Heart left ventricle (tissue), 16 donors: ENCODE results near the gene RBM38. TPM values are rescaled to one million over a fixed set of nuclear protein-coding genes. Genes with fewer than 3 reads are reported as not detected.

Experiments
- ATAC-seq, 4 donors: fragments of 200-7000 bp; cut with Tn5 transposase; one replicate each; pipeline ENCODE4 v1.9.1; 2020 to 2022; ENCODE audit warnings: moderate library complexity in 4 of 4, mild to moderate bottlenecking in 3 of 4, moderate number of reproducible peaks in 1 of 4
- DNase-seq, 5 donors: peaks; one replicate each; pipeline ENCODE4 v3.0.0-alpha.2; 2020
- H3K27ac ChIP-seq, 12 donors: fragments of 200-600 bp; sonication (generic) in 4 of 12; one replicate each; pipeline versions ENCODE4 v1.5.0 to v1.8.0; 2016 to 2022; ENCODE audit warnings: mild to moderate bottlenecking in 2 of 12
- H3K27me3 ChIP-seq, 9 donors: fragments of 200-600 bp; sonication (generic) in 2 of 9; one replicate each; pipeline versions ENCODE4 v1.5.1 to v1.8.0; 2016 to 2022; ENCODE audit warnings: mild to moderate bottlenecking in 3 of 9
- H3K36me3 ChIP-seq, 9 donors: fragments of 200-600 bp; sonication (generic) in 2 of 9; one replicate each; pipeline versions ENCODE4 v1.5.0 to v1.8.0; 2018 to 2022; ENCODE audit warnings: mild to moderate bottlenecking in 2 of 9
- H3K4me1 ChIP-seq, 12 donors: fragments of 200-600 bp; sonication (generic) in 4 of 12; one replicate each; pipeline versions ENCODE4 v1.5.0 to v1.8.0; 2016 to 2022; ENCODE audit warnings: mild to moderate bottlenecking in 3 of 12
- H3K4me3 ChIP-seq, 12 donors: fragments of 200-600 bp; sonication (generic) in 4 of 12; one replicate each; pipeline versions ENCODE4 v1.5.0 to v1.8.0; 2017 to 2022; ENCODE audit warnings: mild to moderate bottlenecking in 9 of 12, moderate library complexity in 4 of 12
- H3K9me3 ChIP-seq, 12 donors: fragments of 200-600 bp; sonication (generic) in 4 of 12; one replicate each; pipeline versions ENCODE4 v1.5.0 to v1.8.0; 2016 to 2022; ENCODE audit warnings: mild to moderate bottlenecking in 1 of 12
- POLR2A ChIP-seq, 2 donors: fragments of 450-650 bp; IDR thresholded peaks; one replicate each; pipeline ENCODE4 v1.6.1; 2017; ENCODE audit warnings: antibody characterized with exemption in 2 of 2, mild to moderate bottlenecking in 2 of 2, moderate library complexity in 2 of 2
- WGBS, 4 donors: extraction: QIAGEN DNeasy Blood & Tissue Kit in 2 of 4; methylation state at CpG; one replicate each; pipeline versions ENCODE4 v1.1.5 to v1.1.7; 2013 to 2018; 5-methylcytosine and 5-hydroxymethylcytosine counted together
- intact Hi-C, 10 donors: fragments of 100-400 bp; cut with DNase I; formaldehyde crosslinking; loops; one replicate each; pipeline versions ENCODE4 v1.11.1 to v1.14.2; 2022
- polyA plus RNA-seq, 2 donors: library from polyadenylated mRNA; stranded (reverse); fragments of 200-250 nt; gene quantifications; one replicate each; pipeline ENCODE4 v1.2.3, GENCODE V29; 2013
- total RNA-seq, 9 donors: library from RNA; depleted of rRNA in 2 of 9; stranded (reverse); fragments of >200 nt in 2 of 9; fragmentation: NEBNext Ultra II Directional in 3 of 9; extraction: Animal tissue kit (Norgen Biotek cat#: 25700) in 3 of 9; gene quantifications; one replicate each; pipeline versions ENCODE4 v1.1.0 to v1.2.4, GENCODE V29; 2016 to 2023
- TF ChIP-seq, protein P1 (sequence below), 12 donors: fragments of 200-600 bp; sonication (generic) in 4 of 12; IDR thresholded peaks; one replicate each; pipeline versions ENCODE4 v1.5.0 to v1.8.0; 2018 to 2022; ENCODE audit warnings: antibody characterized with exemption in 12 of 12, mild to moderate bottlenecking in 5 of 12
- donor health status: ischemic (EF 13 %, LVEDD 7.1; RV severe dilation, severe dysfunction).
- donor health status: healthy with polysubstance abuse.
- donor health status: DM: no; HTN: yes; CAD: no.
- donor health status: DM: no; HTN: no; CAD: no.
- donor health status: ischemic (EF 25% LVEDD 6.9; RV normal size, moderate dysfunction).
- donor health status: ischemic (EF 25% LVEDD 5.7; RV mildly dilated, moderate dysfunction).
- donor health status: healthy.
- donor health status: DM: yes; HTN: yes; CAD: no.
- donor health status: ischemic (EF 35%, LVEDD 5.7; RV mildly dilated, moderate dysfunction).
- donor health status: nonischemic (EF 11% LVEDD 7.7; RV severe dilation, severe dysfunction).
- donor health status: DM: yes; HTN: yes; CAD: no.
- donor health status: PGD.
- donor health status: ischemic (EF 29% LVEDD 5.4; RV normal size, mild dysfunction).
- donor health status: nonischemic (EF 23%, LVEDD 6.1; RV moderate dilation, normal function).

RBM38 gene
- total and polyA plus RNA-seq, 11 donors: 45.6 to 112 (median 68.5) TPM

DNA sequence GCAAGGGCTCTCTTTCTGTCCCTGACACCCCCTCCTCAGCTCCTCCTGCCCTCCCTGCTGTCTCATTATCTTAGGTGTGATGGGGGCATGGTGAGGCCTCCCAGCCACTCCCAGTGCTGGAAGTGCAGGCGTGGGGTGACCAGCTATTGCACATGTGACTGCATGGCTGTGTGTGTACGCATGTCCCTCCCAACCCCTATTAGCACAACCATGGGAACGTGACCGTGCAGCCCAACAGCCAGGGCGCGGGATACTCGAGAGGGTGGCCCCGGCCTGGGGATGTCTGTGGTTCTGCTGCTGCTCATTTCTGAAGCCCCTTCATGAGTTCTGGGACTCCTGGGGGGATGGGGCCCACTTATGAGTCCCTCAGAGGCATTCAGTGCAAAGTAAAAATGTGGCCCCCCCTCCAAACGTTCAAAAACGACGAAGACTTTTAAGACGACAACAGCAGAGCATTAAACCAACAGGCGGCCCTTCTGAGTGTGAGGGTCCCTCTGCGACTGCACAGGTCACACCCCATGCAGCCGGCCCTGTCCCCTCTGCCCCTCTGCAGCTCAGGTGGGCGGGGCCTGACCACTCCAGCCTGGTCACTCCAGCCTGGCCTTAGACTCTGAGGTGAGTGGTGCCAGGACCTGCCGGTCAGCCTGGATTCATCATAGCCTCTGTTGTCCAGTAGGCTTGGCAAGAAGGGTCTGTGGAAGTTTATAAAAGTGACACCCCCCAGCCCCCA, 51.1 kb downstream of the RBM38 start:
- peak overlapping the region in 11 of 12 donors; percentile 66 to 96 (median 89) for H3K27ac ChIP-seq
- H3K36me3 ChIP-seq: no peaks in the 10 kb centered on the region
- H3K27me3 ChIP-seq: no peaks in the 10 kb centered on the region
- peaks cover 0 to 15% (median 1%) of the 10 kb centered on the region in 12 donors for H3K9me3 ChIP-seq
- no peak overlapping the region for H3K4me3 ChIP-seq
- DNase-seq (no peak), ATAC-seq (no peak)
- H3K4me1 ChIP-seq: peaks cover 0 to 58% (median 26%) of the 10 kb centered on the region in 12 donors
- intact Hi-C loops: loop anchor here in 3 of 10 donors (5.0 kb wide), 2 partner anchors 45 to 50 kb away; partner anchors contain the start of gene RBM38 (in 2 of the 3)
- TF ChIP-seq, protein P1, sequence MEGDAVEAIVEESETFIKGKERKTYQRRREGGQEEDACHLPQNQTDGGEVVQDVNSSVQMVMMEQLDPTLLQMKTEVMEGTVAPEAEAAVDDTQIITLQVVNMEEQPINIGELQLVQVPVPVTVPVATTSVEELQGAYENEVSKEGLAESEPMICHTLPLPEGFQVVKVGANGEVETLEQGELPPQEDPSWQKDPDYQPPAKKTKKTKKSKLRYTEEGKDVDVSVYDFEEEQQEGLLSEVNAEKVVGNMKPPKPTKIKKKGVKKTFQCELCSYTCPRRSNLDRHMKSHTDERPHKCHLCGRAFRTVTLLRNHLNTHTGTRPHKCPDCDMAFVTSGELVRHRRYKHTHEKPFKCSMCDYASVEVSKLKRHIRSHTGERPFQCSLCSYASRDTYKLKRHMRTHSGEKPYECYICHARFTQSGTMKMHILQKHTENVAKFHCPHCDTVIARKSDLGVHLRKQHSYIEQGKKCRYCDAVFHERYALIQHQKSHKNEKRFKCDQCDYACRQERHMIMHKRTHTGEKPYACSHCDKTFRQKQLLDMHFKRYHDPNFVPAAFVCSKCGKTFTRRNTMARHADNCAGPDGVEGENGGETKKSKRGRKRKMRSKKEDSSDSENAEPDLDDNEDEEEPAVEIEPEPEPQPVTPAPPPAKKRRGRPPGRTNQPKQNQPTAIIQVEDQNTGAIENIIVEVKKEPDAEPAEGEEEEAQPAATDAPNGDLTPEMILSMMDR (IDR thresholded peaks at IDR 0.05): no peak
- TF ChIP-seq POLR2A (IDR thresholded peaks at IDR 0.05): no peak
- 61 to 78% (median 75%) methylated on average over 12 to 17 of the region's 17 CpGs for WGBS, 4 donors

DNA sequence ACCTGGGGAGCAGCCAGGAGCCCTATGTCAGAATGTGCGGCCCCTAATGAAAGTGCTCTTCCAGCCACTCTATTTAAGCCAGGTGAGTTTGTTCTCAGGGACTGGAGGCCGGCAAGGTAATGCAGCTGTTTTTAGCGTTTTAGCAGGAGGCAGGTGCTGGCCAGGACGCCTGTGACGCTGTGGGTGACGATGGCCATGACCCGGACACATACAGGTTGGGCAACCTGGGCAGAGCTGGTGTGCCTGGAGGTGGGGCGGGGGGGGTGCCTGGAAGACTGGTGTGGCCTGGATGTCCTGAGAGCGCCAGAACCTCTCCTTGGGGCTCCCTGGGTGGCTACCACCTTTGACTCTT, 51.7 kb downstream of the RBM38 start:
- H3K27me3 ChIP-seq: no peaks in the 10 kb centered on the region
- TF ChIP-seq, protein P1 (IDR thresholded peaks at IDR 0.05): no peak
- no peak for TF ChIP-seq POLR2A (IDR thresholded peaks at IDR 0.05)
- H3K9me3 ChIP-seq: peaks cover 0 to 13% (median 0%) of the 10 kb centered on the region in 12 donors
- peaks cover 0 to 55% (median 26%) of the 10 kb centered on the region in 12 donors for H3K4me1 ChIP-seq
- peak overlapping the region in 4 of 12 donors; percentile 89 to 96 (median 92) for H3K27ac ChIP-seq
- H3K4me3 ChIP-seq: no peak overlapping the region
- ATAC-seq: no peak
- intact Hi-C loops: loop anchor here in 3 of 10 donors (5.0 kb wide), 2 partner anchors 46 to 51 kb away; partner anchors contain the start of gene RBM38 (in 2 of the 3)
- 82 to 87% (median 82%) methylated on average over 8 to 9 of the region's 9 CpGs for WGBS, 4 donors
- H3K36me3 ChIP-seq: no peaks in the 10 kb centered on the region
- DNase-seq: no peak

DNA sequence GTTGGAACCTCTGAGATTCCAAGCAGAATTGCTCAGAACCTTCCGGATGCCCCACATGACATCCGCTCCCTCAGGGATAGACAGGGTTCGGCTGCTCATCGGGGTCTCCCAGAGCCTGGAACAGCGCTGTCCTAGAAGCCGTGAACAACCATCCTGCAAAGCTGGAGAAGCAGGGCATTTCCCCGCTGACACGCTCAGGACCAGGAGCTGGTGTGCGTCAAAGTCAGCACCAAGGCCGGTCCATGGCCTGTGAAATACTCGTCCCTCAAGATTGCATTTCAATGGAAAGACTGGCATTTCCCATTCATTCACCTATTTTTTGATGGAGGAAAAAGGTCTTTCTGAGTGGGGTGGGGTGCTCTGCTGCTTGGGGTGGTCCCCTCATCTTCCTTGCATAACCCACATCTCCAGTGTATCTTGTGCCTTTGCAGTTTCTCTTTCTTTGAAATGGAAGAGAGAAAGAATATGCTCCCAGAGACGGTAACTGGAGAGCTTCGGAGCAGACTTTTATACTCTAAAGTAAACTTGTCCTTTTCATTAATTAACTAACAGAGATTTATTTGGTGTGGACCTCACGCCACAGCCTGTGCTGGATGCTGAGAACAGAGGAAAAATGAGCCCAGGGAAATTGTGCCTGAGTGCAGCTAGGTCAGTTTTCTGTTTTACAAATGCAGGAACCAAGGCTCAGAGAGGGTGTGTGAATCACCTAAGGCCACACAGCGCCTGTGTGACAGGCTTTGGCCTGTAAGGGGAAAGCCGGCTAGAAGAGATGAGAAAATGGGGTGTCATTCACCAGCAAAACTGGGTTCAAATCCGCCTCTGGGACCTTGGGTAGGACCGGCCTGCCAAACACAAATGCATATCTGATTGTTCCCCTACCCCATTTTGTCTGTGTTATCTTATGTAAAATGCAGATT, 52.4 kb downstream of the RBM38 start:
- TF ChIP-seq POLR2A (IDR thresholded peaks at IDR 0.05): no peak
- TF ChIP-seq, protein P1 (IDR thresholded peaks at IDR 0.05): no peak
- WGBS, 4 donors: 78 to 84% (median 83%) methylated on average over 17 to 18 of the region's 18 CpGs
- Histone ChIP-seq H3K4me1 (peaks cover 0 to 50% (median 25%) of the 10 kb centered on the region in 12 donors), H3K27ac (peak overlapping the region in 2 of 12 donors; percentile 90 to 94), H3K4me3 (no peak overlapping the region), H3K36me3 (no peaks in the 10 kb centered on the region), H3K9me3 (peaks cover 0 to 13% (median 0%) of the 10 kb centered on the region in 12 donors), H3K27me3 (no peaks in the 10 kb centered on the region)
- DNase-seq (no peak), ATAC-seq (no peak)
- intact Hi-C loops: loop anchor here in 4 of 10 donors (2.0 to 5.0 kb wide), 3 partner anchors 19 to 51 kb away; partner anchors contain the start of gene RBM38 (in 2 of the 4)
